ENCODE data around the gene INMT.

DNA sequence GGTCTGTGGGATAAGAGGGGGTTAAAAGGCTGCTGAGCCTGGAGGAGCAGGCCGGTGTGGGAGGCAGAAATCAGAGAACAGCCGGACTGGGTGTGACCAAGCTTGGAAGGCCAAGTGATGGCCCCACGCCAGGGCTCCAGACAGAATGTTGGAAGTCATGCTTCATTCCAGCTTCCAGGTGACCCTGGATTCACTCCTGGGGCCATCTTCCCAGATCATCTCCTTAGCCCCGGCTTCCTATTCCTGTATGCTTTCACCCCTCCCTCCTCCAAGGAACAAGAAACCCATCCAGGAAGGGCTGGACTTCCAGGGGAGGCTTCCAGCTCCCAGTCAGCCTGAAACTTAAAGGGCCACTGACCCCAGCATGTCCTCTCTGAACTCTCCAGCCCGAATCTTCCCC is 1.0 kb downstream of the INMT start:
- TF ChIP-seq, protein P1, sequence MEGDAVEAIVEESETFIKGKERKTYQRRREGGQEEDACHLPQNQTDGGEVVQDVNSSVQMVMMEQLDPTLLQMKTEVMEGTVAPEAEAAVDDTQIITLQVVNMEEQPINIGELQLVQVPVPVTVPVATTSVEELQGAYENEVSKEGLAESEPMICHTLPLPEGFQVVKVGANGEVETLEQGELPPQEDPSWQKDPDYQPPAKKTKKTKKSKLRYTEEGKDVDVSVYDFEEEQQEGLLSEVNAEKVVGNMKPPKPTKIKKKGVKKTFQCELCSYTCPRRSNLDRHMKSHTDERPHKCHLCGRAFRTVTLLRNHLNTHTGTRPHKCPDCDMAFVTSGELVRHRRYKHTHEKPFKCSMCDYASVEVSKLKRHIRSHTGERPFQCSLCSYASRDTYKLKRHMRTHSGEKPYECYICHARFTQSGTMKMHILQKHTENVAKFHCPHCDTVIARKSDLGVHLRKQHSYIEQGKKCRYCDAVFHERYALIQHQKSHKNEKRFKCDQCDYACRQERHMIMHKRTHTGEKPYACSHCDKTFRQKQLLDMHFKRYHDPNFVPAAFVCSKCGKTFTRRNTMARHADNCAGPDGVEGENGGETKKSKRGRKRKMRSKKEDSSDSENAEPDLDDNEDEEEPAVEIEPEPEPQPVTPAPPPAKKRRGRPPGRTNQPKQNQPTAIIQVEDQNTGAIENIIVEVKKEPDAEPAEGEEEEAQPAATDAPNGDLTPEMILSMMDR (IDR thresholded peaks at IDR 0.05): no peak
- TF ChIP-seq POLR2AphosphoS5 (IDR thresholded peaks at IDR 0.05) (peak in 1 of 3 donors; percentile 38), POLR2A (IDR thresholded peaks at IDR 0.05) (no peak), EP300 (IDR thresholded peaks at IDR 0.05) (no peak)
